ENCODE results near the gene TULP4.
"Not testable (repeated sequence)": the region's sequence is repeated elsewhere in the genome, so short reads cannot be mapped to it uniquely, and the experiment has no call there.

The TULP4 gene

DNA sequence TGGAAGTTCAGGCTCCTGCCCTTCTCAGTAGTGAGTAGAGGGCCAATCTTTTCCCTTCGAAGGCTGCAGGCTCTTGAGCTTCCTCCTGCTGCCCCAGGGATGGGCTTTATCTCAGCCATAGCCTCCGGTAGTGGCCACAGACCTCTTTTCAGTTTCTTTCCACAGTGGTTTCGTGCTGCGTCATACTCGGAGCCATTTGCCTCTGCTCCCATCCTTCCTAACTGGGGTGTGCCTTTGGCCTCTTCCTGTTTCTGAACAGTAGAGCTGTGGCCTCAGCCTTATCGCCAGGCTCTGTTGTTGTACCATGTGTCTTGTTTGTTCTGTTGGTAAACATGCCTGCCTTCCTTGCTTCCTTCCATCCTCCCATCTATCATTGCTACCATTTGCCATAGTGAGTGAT is 54.1 kb downstream of the TULP4 start:
- DNase-seq, result no peak

DNA sequence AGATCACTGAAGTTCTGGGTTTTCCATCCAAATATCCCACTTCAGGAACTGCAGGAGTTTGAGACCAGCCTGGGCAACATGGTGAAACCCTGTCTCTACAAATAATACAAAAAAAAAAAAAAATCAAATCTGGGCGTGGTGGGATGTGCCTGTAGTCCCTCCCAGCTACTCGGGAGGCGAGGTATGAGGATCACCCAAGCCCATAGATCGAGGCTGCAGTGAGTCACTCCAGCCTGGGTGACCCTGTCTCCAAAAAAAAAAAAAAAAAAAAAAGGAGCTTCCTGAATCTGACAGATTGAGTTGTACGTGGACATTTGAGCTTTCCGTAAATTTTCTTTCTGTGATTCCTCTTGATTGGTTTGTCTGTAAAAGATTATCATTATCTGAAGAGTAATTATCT is 55.6 kb downstream of the TULP4 start:
- no peak for DNase-seq

DNA sequence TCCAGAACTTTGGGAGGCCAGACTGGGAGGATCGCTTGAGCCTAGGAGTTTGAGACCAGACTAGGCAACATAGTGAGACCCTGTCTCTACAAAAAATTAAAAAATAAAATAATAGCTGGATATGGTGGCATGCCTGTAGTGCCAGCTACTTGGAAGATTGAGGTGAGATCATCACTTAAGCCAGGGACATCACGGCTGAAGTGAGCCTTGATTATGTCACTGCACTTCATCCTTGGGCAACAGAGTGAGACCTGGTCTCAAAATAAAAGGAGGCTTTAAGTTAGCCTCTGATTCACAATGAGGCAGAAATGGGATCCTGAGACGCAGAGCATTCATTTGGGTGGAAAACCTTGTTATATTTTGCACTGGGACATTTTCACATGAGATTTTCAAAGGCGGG is 57.0 kb downstream of the TULP4 start:
- DNase-seq, result no peak

DNA sequence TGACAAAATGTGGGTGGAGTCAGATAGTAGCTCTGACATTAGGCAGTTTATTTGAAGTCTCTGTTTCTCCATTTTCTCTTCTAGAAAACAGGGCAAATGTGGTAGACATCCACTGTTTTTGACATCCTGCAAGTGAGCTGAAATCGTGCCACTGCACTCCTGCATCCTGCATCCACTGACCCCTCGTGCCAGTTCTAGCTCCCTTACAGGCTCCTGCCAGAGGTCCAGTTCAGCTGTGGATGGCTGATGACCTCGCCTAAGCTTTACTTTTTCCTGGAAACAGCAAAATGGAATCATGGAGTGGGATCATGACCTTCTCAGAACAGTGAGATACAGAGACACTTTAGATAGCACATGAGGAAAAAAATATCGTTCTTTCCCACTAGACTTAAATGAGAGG is 58.5 kb downstream of the TULP4 start:
- no peak for DNase-seq

DNA sequence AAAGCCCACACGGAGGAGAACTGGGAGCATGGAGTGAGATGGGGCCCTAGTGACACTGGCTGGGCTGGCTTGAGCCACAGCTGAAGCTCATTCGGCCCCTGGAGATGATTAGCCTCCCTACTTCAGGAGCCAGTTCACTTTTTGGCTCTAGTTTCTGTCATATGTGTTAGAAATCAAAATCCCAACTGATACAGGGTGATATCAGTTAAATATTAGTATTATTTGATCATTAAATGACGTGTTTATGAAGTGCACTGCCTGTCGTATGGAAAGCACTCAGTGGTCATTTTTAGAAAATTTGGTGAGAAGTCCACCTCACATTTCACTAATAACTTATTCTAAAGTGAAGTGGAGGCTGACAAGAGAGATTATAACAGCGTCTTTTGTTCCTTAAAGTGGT is 59.0 kb downstream of the TULP4 start:
- no peak for DNase-seq

DNA sequence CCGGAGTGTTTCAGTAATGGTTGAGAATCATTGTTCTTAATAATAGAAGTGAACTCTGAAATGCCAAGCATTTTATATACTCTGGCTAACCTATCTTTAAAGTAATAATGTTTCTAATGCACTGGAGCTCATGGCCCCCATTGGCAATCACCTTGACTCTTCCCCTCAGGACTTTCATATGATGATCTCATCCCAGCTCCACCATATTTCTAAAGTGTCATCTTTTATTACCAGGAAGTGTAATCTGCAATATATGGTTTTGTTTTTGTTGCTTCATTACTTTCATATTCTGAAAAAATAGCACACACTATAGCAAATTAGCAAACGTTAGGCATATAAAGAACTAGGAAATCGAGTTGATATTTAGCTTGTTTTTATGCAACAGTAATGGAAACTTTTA is 60.3 kb downstream of the TULP4 start:
- DNase-seq, result no peak

DNA sequence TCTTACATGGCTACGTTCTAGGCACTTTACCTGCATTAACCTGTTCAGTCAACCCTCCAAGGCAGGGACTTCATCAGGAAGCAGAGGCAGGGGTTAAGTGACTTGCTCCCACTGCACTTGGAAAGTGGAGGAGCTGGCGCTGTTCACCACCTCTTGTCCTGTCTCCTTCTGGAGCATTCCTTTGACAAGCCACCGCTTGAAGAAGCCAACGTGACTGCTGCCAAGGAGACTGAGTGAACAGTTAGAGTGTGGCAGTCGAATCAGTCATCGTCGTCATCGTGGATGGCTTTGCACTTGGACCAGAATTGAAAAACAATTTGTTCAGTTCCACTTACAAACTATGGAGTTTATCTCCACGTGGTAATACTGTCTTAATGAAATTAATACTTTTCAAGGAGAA is 60.9 kb downstream of the TULP4 start:
- no peak for DNase-seq

DNA sequence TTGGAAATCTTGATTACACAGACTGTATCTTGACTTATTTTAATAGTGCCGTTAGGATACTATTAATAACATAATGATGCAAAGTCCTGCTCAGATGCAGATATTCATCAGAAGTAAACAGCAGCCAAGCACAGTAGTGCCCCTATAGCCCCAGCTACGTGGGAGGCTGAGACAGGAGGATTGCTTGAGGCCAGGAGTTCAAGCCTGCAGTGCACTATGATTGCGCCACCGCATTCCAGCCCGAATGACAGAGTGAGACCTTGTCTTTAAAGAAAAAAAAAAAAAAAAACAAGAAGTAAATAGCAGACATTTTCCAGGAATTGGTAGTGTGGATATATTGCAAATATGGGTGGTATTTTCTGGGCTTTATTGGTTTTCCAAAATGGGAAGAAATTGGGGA is 61.8 kb downstream of the TULP4 start:
- DNase-seq, result no peak

DNA sequence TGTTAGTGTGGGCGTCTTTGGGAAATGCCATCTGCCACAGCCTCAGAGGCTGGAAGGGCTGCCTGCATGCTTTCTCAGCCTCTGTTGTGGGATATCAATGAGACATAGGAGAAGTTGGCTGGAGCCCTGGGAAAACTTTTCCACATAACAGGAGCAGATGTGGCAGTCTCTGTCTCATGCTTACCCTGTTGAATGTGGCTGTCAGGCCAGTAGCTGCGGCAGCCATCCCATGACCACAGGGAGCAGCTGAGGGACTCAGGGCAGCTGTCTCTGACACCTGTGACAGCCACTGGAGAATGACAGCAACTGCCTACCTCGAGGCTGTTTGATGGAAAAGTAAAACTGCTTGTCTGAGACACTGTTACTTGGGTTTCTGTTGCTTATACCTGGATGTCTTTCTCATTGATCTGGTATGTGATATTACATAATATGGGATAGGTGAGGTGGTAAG is 64.4 kb downstream of the TULP4 start:
- no peak for DNase-seq

DNA sequence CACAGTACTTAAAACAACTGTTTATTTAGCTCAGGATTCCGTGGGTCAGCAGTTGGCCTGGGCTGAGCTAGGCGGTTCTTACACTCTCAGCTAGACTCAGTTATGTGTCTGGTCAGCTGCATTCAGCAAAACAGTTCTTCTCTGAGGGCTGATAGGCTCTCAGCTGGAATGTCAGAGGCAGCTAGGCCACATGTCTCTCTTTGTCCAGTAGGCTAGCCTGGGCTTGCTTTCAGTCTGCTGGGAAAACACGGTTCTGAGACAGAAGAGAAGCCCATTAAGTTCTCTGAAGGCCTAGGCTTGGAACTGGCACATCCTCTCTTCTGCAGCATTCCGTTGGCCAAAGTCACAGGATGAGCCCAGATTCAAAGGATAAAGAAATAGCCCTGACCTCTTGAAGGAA is 65.6 kb downstream of the TULP4 start:
- DNase-seq, result no peak

DNA sequence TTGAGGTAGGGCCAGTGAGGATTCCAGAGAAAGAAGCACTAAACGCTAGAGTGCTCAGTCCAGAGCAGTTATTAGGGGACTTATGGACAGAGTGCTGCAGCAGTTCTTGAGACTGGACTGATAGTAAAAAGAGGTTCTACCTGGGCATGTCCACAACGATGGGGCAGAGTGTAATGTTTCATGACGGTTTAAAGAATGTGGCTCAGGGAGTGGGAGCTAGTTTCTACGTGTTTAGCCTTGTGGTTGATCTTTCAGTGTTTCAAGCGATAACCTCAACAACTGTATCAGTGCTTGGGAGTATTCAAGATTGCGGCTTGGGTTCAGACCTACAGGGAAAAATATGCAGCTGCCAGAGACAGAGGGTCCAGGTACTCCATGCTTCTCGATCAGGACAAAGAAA is 67.1 kb downstream of the TULP4 start:
- DNase-seq, result no peak

DNA sequence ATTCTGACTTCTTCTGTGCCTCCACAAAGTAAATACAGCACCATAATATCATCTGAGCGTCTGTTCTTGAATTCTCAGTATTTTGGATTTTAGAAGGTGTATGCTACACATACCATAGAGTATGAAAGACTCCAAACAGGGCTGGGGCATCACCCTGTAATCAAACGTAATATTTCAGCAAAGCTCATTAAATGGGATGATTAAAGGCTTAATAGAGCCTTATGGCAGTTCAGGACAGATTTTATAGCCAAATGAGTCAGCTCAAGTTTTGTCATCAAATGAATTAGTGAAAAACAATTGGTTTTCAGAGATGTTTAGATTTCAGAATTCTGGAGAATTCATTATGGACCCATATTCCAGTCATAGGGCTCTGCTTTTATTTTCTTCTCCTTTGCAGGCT is 68.9 kb downstream of the TULP4 start:
- DNase-seq, result no peak

DNA sequence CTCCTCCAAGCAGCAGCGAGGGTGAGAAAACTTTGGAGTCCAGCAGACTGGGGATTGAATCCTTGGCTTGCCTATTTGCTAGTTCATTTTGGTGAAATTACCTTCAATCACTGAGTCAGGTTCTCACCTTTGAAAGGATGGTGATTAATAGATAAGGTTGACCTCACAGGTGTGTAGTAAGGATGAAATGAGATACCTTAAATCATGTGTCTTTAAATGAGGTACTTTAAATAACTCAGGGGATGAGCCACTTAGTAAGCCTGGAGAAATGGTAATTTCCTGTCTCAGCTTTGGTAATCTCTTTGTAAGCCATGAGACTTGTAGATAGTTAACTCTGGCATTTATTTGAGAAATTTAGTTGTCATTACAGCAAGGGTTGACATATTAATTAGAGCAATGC is 70.2 kb downstream of the TULP4 start:
- DNase-seq, result no peak

DNA sequence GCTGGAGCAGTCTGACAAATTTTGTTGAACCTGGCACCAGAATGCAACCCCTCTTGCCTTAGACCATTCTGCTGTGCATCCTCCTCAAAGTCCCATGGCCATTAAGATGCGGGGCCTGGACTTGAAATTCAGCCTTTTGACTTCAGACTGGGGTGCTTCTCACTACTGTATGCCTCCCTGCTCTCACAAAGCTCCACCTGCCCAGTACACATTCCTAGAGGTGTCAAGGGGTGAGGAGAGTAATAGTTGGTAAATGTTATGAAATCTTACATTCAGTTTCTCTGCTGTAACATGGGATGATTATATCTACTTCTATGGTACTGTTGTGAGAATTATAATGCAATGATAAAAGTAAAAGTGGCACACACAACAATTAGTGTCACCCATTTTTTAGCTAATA is 70.8 kb downstream of the TULP4 start:
- DNase-seq, result no peak

DNA sequence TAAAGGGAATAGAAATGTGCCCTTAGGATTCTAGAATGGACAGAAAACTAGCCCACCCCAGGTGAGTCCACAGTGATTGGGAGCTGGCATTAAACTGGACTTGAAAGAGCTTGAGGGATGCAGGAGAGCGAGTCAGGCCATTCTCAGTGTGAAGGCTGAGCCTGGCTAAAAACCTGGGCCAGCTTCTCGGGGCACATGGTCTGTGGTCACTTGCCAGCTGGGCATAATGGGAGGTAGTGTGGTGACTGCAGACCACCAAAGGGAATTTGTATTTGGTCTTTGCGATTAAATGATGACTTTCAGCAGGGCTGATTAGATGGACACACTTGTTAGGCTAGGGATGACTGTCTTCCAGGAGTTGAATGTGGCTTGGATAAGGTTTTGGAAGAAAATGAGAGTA is 71.3 kb downstream of the TULP4 start:
- DNase-seq, result no peak

DNA sequence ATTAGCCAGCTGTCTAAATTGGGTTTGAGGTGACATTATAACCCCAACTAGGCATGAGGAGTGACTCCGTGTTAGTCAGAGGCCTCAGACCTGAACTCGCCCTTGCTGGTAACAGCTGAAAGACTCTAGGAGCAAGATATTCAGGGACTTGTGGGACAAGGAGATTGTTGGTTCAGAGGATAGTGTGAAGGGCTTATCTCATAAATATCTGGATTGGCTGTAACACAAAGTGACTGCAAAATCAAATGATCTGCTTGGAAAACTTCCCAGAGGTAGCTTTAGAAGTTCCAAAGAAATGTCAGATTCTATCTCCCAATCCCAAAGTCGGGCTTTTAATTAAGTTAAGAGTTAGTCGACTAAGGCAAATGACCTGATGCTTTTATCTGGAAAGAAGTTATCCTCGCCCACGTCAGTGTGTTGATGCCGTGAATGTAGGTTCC is 72.4 kb downstream of the TULP4 start:
- no peak for DNase-seq

DNA sequence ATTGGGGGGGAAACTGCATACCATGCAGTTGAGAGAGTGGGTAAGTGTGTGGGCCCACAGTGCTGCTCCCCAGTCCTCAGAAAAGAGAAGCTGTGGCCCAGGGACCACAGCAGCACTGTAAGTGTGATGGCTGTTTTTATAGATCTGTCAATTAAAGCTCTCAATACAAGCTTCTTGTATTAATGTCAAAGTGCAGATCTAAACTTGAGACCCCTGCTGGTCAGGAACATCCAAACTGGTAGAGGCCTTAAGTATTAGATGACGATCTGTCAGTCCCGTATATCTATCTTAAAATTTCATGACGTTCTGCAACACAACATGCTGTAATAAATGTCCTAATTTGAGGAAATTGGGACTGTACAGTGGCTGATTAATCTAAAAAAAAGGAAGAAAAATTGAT is 74.8 kb downstream of the TULP4 start:
- DNase-seq, result no peak

DNA sequence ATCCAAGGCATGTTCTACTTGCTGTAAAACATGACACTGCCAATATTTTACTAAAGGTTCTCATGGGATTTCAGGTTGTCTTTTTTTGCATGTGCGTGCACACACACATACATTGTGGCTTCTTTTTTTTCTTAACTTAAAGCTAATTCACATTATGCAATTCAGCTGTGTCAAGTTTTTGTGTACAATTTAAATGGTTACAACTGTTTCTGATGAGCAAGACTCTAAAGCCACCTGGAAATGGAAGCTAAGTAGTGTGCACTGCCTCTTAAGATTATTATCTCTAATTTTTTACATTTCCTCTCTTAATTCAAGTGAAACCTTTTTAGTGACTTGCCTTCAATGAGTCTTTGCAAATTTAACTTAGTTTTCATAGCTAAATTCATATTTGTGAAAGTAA is 75.3 kb downstream of the TULP4 start:
- DNase-seq, result no peak

DNA sequence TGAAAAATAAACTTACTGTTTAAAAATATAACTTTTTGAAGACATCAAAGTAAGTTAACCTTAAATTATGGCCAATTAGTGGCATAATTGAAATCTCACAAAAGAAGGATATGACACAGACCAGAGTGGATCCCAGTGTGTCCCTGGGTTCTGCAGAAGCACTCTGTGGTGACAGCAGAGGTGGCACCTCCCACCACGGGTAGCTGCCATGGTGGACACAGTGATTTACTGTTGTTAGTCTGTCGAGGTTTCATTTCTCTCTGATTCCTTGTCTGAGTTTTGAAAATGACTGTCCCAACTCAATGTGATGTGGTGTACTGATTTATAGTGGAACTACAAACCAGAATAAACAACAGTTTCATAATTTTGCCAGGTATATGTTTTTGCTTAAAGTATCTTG is 76.5 kb downstream of the TULP4 start:
- no peak for DNase-seq

DNA sequence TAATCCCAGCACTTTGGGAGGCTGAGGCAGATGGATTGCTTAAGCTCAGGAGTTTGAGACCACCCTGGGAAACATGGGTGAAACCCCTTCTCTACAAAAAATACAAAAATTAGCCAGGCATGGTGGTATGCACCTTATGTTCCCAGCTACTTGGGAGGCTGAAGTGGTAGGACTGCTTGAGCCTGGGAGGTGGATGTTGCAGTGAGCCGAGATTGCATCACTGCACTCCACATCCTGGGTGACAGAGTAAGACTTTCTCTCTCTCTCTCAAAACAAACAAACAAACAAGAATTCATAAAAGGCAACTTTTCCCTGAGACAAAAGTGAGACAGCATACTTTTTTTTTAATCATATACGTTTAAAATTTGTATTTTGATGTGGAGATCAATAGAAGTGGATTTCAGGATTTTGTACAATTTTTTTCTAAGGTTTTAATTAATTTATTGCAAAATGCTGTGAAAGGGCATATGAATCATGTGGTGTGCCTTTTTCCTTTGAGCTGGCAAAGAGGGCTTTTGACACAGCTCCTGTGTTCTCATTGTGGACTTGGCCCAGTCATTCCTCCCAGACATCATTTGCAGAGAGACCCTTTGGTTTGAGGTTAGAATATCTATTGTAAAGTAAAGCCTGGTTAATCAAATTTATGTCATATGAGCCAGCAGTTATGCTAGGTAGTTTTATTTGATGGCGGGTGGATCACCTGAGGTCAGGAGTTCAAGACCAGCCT is 77.1 kb downstream of the TULP4 start:
- DNase-seq, result no peak

DNA sequence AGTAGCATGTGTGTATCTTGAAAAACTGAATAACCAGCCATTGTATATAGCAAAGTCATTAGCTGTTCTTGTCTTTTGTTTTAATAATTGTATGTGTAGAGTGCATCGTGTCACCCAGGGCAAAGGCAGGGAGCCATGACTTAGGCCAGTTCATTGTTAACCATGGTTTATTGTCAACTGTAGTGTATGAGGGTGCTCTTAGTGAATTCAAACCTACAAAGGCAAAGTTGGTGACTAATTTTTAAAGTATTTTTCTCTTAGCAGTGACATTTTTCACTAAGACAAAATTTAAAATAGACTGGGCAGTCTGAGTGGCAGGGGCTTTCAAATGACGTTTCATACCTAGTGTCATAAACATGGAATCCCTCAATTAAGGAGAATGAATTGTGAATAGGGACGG is 79.0 kb downstream of the TULP4 start:
- no peak for DNase-seq

DNA sequence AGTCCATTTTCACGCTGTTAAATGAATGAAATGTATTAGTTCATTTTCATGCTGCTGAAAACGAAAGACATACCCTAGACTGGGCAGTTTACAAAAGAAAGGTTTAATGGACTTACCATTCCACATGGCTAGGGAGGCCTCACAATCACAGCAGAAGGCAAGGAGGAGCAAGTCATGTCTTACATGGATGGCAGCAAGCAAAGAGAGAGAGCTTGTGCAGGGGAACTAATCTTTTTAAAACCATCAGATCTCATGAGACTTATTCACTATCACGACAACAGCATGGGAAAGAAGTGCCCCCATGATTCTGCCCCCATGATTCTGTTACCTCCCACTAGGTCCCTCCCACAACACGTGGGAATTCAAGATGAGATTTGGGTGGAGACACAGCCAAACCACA is 79.7 kb downstream of the TULP4 start:
- DNase-seq, result not testable (repeated sequence)

DNA sequence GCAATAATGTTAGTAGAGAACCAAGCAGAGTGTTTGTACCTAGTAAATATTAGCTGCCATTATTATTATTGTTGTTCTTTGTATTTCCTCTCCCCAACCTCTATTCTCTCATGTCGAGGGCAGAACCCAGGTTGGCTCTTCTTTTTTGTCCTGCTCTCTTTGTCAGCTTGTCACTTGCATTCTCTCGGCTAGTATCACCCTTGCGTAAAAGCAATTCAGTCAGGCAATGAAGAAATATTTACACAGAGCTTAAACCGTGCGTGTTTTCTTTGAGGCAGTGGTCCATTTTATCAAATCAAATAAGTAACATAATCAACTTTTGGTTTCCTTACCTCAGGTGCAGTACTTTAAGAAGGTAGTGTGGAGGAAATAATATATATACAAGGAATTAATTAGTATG is 83.9 kb downstream of the TULP4 start:
- peak in 1 of 2 experiments; percentile 6 for DNase-seq

DNA sequence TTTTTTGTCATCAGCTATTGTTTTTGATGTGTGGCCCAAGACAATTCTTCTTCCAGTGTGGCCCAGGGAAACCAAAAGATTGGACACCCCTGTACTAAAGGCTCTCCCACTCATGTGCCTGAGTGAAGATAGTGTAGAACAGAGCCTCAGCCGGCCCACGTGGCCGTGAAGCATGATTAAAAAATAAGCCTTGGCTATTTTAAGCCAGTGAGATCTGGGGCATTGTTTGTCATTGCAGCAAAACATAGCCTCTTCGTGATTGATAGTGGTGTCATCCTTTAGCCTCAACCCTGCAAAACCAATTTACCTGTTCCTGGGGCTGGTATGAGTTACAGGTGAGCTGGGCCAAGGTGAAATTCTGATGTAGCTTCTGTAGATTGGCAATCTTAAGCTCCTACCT is 85.3 kb downstream of the TULP4 start:
- no peak for DNase-seq

DNA sequence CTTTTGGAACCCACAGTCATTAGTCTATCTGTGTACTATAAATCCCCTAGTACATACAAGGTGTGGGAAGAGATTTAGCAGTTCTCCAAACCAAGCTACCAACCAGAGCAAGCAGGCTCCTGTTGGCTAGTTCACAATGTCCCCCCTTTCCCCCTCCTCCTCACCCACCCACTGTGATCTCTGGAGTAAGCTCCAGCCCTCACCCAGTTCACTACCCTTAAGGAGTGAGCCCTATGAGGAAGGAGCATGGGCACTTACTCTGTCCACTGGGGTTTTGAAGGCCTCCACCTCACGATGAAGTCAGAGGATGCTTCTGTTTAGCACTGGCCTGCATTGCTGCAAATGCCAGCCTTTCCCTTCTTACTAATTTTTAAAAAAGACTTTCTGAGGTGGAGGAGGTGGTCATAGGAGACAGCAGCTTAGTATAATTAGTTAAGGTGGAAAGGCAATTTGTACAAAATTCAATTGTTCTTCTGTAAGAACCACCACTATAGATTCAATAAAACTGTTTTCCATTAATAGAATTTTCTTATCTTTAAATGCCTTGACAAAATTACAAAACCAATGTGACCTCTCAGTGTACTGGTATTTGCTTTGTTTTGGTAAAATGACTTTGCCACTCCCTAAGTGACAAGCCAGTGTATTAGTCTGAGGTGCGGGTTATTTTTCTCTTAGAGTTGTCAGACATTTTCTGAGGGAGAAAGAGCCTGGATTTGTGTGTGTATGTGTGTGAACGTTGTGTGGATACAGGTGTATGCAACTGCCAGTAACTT is 86.2 kb downstream of the TULP4 start:
- no peak for DNase-seq

Measured in NCI-H2081 (cell line).